Measurements from ENCODE around the gene GP1BB. TPM values are rescaled to one million over a fixed set of nuclear protein-coding genes. Genes with fewer than 3 reads are reported as not detected.
A peak's percentile ranks its signal among the peaks of the same experiment; 100 is the strongest.

The GP1BB gene
- polyA plus RNA-seq, 2 of the 4 experiments (the other 2 are of a cell fraction): 0.06 to 0.48 TPM

DNA sequence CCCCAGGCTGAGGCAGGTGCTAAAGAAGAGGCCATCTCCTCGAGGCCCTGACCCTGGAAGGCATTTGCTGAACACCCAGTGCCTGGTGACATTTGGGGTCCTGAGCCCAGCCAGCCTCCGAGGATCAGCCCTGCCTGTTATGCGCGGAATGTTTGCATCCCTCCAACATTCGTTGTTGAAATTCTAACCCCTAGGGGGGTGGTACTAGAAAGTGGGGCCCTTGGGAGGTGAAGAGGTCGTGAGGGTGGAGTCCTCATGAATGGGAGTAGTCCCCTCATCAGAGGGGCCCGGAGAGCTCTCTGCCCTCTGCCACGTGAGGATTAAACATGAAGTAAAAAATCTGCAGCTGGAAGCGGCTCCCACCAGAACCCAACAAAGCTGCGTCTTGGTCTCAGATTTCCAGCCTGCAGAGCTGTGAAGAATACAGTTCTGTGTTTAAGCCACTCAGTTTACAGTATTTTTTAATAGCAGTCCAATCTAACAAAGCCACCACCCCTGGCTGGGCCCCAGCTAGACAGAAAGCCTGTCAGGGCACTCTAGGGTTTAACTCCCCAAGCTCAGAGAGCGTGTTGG lies 44.3 kb upstream of the GP1BB start:
- POLR2A ChIA-PET: no interaction called here
- no peak overlapping the region for H3K4me3 ChIP-seq
- DNase-seq (ENCODE audit: low read depth in 1 of 2, low spot score in 1 of 2) (no peak), ATAC-seq (no peak), FAIRE-seq (no peak)
- no peak overlapping the region for H3K4me2 ChIP-seq
- TF ChIP-seq ZSCAN20 (CRISPR knock-in tag; IDR thresholded peaks at IDR 0.05) (no peak), RAD21 (conservative IDR thresholded peaks at IDR 0.05 in 1 of 2, IDR thresholded peaks at IDR 0.05 in 1 of 2) (no peak), CBX8 (IDR thresholded peaks at IDR 0.05) (no peak), POLR2A (IDR thresholded peaks at IDR 0.05; ENCODE audit: low read length) (no peak), GATA3 (IDR thresholded peaks at IDR 0.05; ENCODE audit: borderline replicate concordance) (no peak), PHF8 (IDR thresholded peaks at IDR 0.05; ENCODE audit: borderline replicate concordance, low read depth) (no peak), HMGXB4 (CRISPR knock-in tag; IDR thresholded peaks at IDR 0.05; ENCODE audit: borderline replicate concordance) (no peak), KDM5A (IDR thresholded peaks at IDR 0.05) (no peak), EP300 (IDR thresholded peaks at IDR 0.05) (no peak), MAZ (IDR thresholded peaks at IDR 0.05; ENCODE audit: borderline replicate concordance, low read depth, low read length) (no peak), USF2 (IDR thresholded peaks at IDR 0.05) (no peak), KDM1A (IDR thresholded peaks at IDR 0.05; ENCODE audit: low read depth) (no peak), HOXA7 (CRISPR knock-in tag; IDR thresholded peaks at IDR 0.05) (no peak), EHMT2 (IDR thresholded peaks at IDR 0.05; ENCODE audit: low read depth) (no peak)
- TF ChIP-seq, protein P1, sequence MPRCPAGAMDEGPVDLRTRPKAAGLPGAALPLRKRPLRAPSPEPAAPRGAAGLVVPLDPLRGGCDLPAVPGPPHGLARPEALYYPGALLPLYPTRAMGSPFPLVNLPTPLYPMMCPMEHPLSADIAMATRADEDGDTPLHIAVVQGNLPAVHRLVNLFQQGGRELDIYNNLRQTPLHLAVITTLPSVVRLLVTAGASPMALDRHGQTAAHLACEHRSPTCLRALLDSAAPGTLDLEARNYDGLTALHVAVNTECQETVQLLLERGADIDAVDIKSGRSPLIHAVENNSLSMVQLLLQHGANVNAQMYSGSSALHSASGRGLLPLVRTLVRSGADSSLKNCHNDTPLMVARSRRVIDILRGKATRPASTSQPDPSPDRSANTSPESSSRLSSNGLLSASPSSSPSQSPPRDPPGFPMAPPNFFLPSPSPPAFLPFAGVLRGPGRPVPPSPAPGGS (IDR thresholded peaks at IDR 0.05): no peak
- H3K4me1 ChIP-seq: no peaks in the 10 kb centered on the region
- 67% methylated on average over 10 of the region's 11 CpGs for WGBS (ENCODE audit: missing lambda C conversion rate)
- no peak overlapping the region for H3K27ac ChIP-seq
- CTCF ChIA-PET: interaction anchor here (0.8 to 4.6 kb wide), 7 partner anchors 11 to 49 kb away, joined by 3 to 28 read pairs (median 5); no protein-coding TSS in a partner anchor
- H3K9me3 ChIP-seq: 0 out of 3 replicates have a peak, but pooled peaks cover under 1% of the 10 kb centered on the region

DNA sequence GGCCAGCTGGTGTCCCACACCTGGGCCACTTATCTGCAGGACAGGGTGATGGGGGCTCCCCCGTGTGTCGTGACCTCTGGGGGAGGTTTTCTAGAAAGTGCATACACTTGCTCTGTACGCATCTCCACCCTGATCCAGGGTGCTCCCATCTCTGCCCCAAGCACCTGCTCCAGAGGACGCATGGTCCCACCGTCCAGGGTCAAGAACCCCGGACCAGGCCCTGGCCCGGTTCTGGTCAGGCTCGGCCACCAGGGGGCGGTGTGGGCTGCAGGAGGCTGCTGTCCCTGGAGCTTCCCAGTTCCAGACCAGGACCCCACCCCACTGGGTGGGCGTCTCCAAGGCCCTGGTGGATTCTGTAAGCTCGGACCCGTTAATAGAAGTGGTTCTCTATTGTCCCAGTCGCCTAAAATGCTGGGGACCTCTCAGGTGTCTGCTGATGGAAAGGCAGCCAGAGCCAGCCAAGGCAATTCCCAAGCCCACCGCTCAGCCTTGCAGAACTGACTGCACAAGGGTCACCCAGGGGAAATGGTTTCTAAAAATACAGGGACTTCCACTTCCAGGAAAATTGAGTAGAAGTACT lies 43.7 kb upstream of the GP1BB start:
- POLR2A ChIA-PET: no interaction called here
- Histone ChIP-seq H3K27ac (no peak overlapping the region), H3K4me1 (no peaks in the 10 kb centered on the region), H3K4me3 (no peak overlapping the region), H3K4me2 (no peak overlapping the region), H3K9me3 (0 out of 3 replicates have a peak, but pooled peaks cover 3% of the 10 kb centered on the region)
- ATAC-seq: peak; percentile 70 to 87; a peak in 5 of 6 replicates
- peak in 1 of 2 experiments; percentile 7 for DNase-seq (ENCODE audit: low read depth in 1 of 2, low spot score in 1 of 2)
- 100% methylated on average over 1 of the region's 14 CpGs for WGBS (ENCODE audit: missing lambda C conversion rate)
- CTCF ChIA-PET: interaction anchor here (0.6 to 4.6 kb wide), 14 partner anchors 10 to 556 kb away, joined by 3 to 28 read pairs (median 5); no protein-coding TSS in a partner anchor
- TF ChIP-seq SMC3 (IDR thresholded peaks at IDR 0.05) (peak; percentile 39; the same call in 2 of the 3 replicates), RAD21 (conservative IDR thresholded peaks at IDR 0.05 in 1 of 2, IDR thresholded peaks at IDR 0.05 in 1 of 2) (peak; percentile 47 to 57), POLR2AphosphoS2 (conservative IDR thresholded peaks at IDR 0.05; ENCODE audit: low read length) (no peak), E2F6 (IDR thresholded peaks at IDR 0.05; ENCODE audit: borderline replicate concordance, low read depth) (no peak), CTCF (IDR thresholded peaks at IDR 0.05) (peak; percentile 47), EHMT2 (IDR thresholded peaks at IDR 0.05; ENCODE audit: low read depth) (no peak)
- FAIRE-seq: no peak

All from A549 (cell line).